ENCODE results near the gene CADPS.

CADPS gene

GRCh38 chr3:62732183-62732904, 142.9 kb downstream of the CADPS start:
- DNase-seq, result no peak

- no peak for DNase-seq
Observed at GRCh38 chr3:62727981-62728380, 147.2 kb downstream of the CADPS start.

- DNase-seq, result no peak
Observed at GRCh38 chr3:62727536-62727935, 147.7 kb downstream of the CADPS start.

- DNase-seq, result no peak
Observed at GRCh38 chr3:62724503-62724902, 150.7 kb downstream of the CADPS start.

- DNase-seq, result no peak
Observed at GRCh38 chr3:62723914-62724217, 151.3 kb downstream of the CADPS start.

- DNase-seq, result no peak
Observed at GRCh38 chr3:62723166-62723913, 151.9 kb downstream of the CADPS start.

- no peak for DNase-seq
Observed at GRCh38 chr3:62722344-62722743, 152.9 kb downstream of the CADPS start.

- DNase-seq, result no peak
Observed at GRCh38 chr3:62718515-62719320, 156.5 kb downstream of the CADPS start.

GRCh38 chr3:62718011-62718410, 157.2 kb downstream of the CADPS start:
- no peak for DNase-seq

GRCh38 chr3:62712746-62713145, 162.5 kb downstream of the CADPS start:
- no peak for DNase-seq

GRCh38 chr3:62710751-62711150, 164.5 kb downstream of the CADPS start:
- no peak for DNase-seq

- no peak for DNase-seq
Observed at GRCh38 chr3:62708638-62709373, 166.4 kb downstream of the CADPS start.

- no peak for DNase-seq
Observed at GRCh38 chr3:62705721-62706120, 169.5 kb downstream of the CADPS start.

- no peak for DNase-seq
Observed at GRCh38 chr3:62703451-62704167, 171.6 kb downstream of the CADPS start.

GRCh38 chr3:62700357-62700756, 174.9 kb downstream of the CADPS start:
- no peak for DNase-seq

GRCh38 chr3:62699728-62700127, 175.5 kb downstream of the CADPS start:
- DNase-seq, result no peak

- no peak for DNase-seq
Observed at GRCh38 chr3:62696011-62696410, 179.2 kb downstream of the CADPS start.

- DNase-seq, result no peak
Observed at GRCh38 chr3:62688812-62689211, 186.4 kb downstream of the CADPS start.

- no peak for DNase-seq
Observed at GRCh38 chr3:62688050-62688449, 187.2 kb downstream of the CADPS start.

GRCh38 chr3:62686503-62687294, 188.5 kb downstream of the CADPS start:
- DNase-seq, result no peak

GRCh38 chr3:62682826-62683225, 192.4 kb downstream of the CADPS start:
- DNase-seq, result no peak

- no peak for DNase-seq
Observed at GRCh38 chr3:62679988-62680387, 195.2 kb downstream of the CADPS start.

All from stimulated activated CD4-positive, alpha-beta T cell treated with anti-CD3 and anti-CD28 coated beads, Interleukin-1b, Interleukin-23, amount 100 ng/mL, for 48 hours (primary cell).